ENCODE measurements around the gene RAB2B.

The RAB2B gene

DNA sequence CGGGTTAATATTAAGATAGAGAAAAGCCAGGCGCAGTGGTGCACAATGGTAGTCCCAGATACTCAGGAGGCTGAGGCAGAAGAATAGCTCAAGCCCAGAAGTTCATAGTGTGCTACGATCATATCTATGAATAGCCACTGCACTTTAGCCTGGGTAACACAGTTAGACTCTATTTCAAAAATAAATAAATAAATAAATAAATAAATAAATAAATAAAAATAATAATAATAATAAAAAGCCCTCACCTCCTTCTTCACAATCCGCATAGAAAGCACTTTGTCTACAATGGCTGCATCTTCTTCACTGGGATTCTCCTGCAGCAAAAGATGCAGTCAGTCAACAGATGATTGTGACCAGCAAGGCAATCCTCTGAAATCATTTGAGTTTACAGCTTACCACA lies 61.4 kb downstream of the RAB2B start:
- Histone ChIP-seq H3K9me3 (ENCODE audit: insufficient read depth, low read length) (no peaks in the 10 kb centered on the region), H3K36me3 (ENCODE audit: insufficient read depth, insufficient read length, low read length) (peaks cover 64% of the 10 kb centered on the region), H3K27me3 (ENCODE audit: insufficient read depth, insufficient read length) (no peaks in the 10 kb centered on the region), H3K9ac (ENCODE audit: insufficient read length, low read depth) (no peak overlapping the region), H3K4me3 (ENCODE audit: insufficient read length, low read depth) (no peak overlapping the region), H3K4me1 (ENCODE audit: insufficient read depth, insufficient read length) (no peaks in the 10 kb centered on the region)
- TF ChIP-seq ZNF274 (IDR thresholded peaks at IDR 0.05; ENCODE audit: low read depth, low read length) (no peak), YY1 (IDR thresholded peaks at IDR 0.05; ENCODE audit: insufficient read depth, insufficient read length) (no peak), SUZ12 (IDR thresholded peaks at IDR 0.05; ENCODE audit: extremely low read depth, insufficient read depth, insufficient read length) (no peak)
- no peak for DNase-seq (ENCODE audit: low read depth, low spot score)

- Histone ChIP-seq H3K4me3 (ENCODE audit: insufficient read length, low read depth) (no peak overlapping the region), H3K4me1 (ENCODE audit: insufficient read depth, insufficient read length) (no peaks in the 10 kb centered on the region), H3K36me3 (ENCODE audit: insufficient read depth, insufficient read length, low read length) (peaks cover 64% of the 10 kb centered on the region), H3K27me3 (ENCODE audit: insufficient read depth, insufficient read length) (no peaks in the 10 kb centered on the region), H3K9me3 (ENCODE audit: insufficient read depth, low read length) (no peaks in the 10 kb centered on the region), H3K9ac (ENCODE audit: insufficient read length, low read depth) (no peak overlapping the region)
- DNase-seq (ENCODE audit: low read depth, low spot score) = no peak
- TF ChIP-seq ZNF274 (IDR thresholded peaks at IDR 0.05; ENCODE audit: low read depth, low read length) (no peak), SUZ12 (IDR thresholded peaks at IDR 0.05; ENCODE audit: extremely low read depth, insufficient read depth, insufficient read length) (no peak)
These were observed 62.6 kb downstream of the RAB2B start for GRCh38 chr14:21414137-21414631.
